DMS79 (cell line): ENCODE results near the gene COG7.

ENCODE experiments used
- DNase-seq: peaks from one replicate; lab custom pipeline; 2025; lab: John Stamatoyannopoulos, UW

Gene COG7

GRCh38 chr16:23359092-23359760 is 93.8 kb downstream of the COG7 start:
- no peak for DNase-seq

- DNase-seq, result no peak
Observed at GRCh38 chr16:23357761-23358290, 95.2 kb downstream of the COG7 start.

- no peak for DNase-seq
Observed at GRCh38 chr16:23356941-23357340, 96.0 kb downstream of the COG7 start.

GRCh38 chr16:23355106-23355670 is 97.8 kb downstream of the COG7 start:
- no peak for DNase-seq

GRCh38 chr16:23354246-23354645 is 98.7 kb downstream of the COG7 start:
- no peak for DNase-seq

- DNase-seq, result no peak
Observed at GRCh38 chr16:23353440-23353839, 99.5 kb downstream of the COG7 start.

- DNase-seq, result no peak
Observed at GRCh38 chr16:23351360-23351759, 101.6 kb downstream of the COG7 start.

- no peak for DNase-seq
Observed at GRCh38 chr16:23348579-23349469, 104.2 kb downstream of the COG7 start.

GRCh38 chr16:23345237-23345636 is 107.8 kb downstream of the COG7 start:
- no peak for DNase-seq

- DNase-seq, result no peak
Observed at GRCh38 chr16:23343643-23344612, 109.1 kb downstream of the COG7 start.

- no peak for DNase-seq
Observed at GRCh38 chr16:23342083-23342640, 110.8 kb downstream of the COG7 start.

GRCh38 chr16:23339787-23340186 is 113.2 kb downstream of the COG7 start:
- DNase-seq, result no peak
